Epithelial cell of umbilical artery (primary cell): ENCODE data around the gene RFPL3. TPM values are rescaled to one million over a fixed set of nuclear protein-coding genes. Genes with fewer than 3 reads are reported as not detected.

Source experiments
- total RNA-seq: library from RNA; depleted of rRNA; stranded (reverse); fragments of >200 nt; gene quantifications from 2 replicates; pipeline ENCODE4 v1.2.3, GENCODE V29; 2014

Gene RFPL3
- not detected in 2 replicates for total RNA-seq

GRCh38 chr22:32357567-32357966 is at the start of gene RFPL3:
TSS of gene RFPL3 (plus strand) at chr22:32357867. CDS start at chr22:32358072, 205 bp downstream.

Other genes starting within 250 kb of the RFPL3 start
- gene C22orf42, start 198.6 kb upstream of the RFPL3 start, total RNA-seq, result not detected in 2 replicates
- gene RFPL2, start 152.8 kb upstream of the RFPL3 start, total RNA-seq, result 0.32 TPM in 1 of 2 replicates, not detected in the other
- gene SLC5A4, start 102.5 kb upstream of the RFPL3 start, total RNA-seq, result 0.65 and 1.1 TPM in 2 replicates
- 192 and 193 TPM in 2 replicates for gene RTCB, start 54.4 kb downstream of the RFPL3 start, total RNA-seq
- not detected in 2 replicates for gene BPIFC, start 106.6 kb downstream of the RFPL3 start, total RNA-seq
- 43.2 and 44.8 TPM in 2 replicates for gene FBXO7, start 116.9 kb downstream of the RFPL3 start, total RNA-seq